ENCODE results near the gene TMEM86A.
A peak's percentile ranks its signal among the peaks of the same experiment; 100 is the strongest.
"Not testable (repeated sequence)": the region's sequence is repeated elsewhere in the genome, so short reads cannot be mapped to it uniquely, and the experiment has no call there.

The TMEM86A gene

GRCh38 chr11:18698341-18699268 is at the start of gene TMEM86A:
Gene TMEM86A (plus strand): TSS chr11:18698779. CDS start chr11:18698887, 108 bp downstream.
- DNase-seq = peak; percentile 78 to 87

GRCh38 chr11:18650353-18650752 is 48.2 kb upstream of the TMEM86A start:
- DNase-seq = no peak

- DNase-seq = peak; percentile 57 to 84
Observed at GRCh38 chr11:18650859-18651557, 47.6 kb upstream of the TMEM86A start.

- DNase-seq = peak in 1 of 2 donors; percentile 23
Observed at GRCh38 chr11:18657673-18658072, 40.9 kb upstream of the TMEM86A start.

- not testable (repeated sequence) for DNase-seq
Observed at GRCh38 chr11:18665353-18665872, 33.2 kb upstream of the TMEM86A start.

- DNase-seq = no peak
Observed at GRCh38 chr11:18668131-18668530, 30.4 kb upstream of the TMEM86A start.

- peak; percentile 11 for DNase-seq
Observed at GRCh38 chr11:18669219-18669596, 29.4 kb upstream of the TMEM86A start.

GRCh38 chr11:18669711-18670110 is 28.9 kb upstream of the TMEM86A start:
- no peak for DNase-seq

- no peak for DNase-seq
Observed at GRCh38 chr11:18671246-18671645, 27.3 kb upstream of the TMEM86A start.

- not testable (repeated sequence) for DNase-seq
Observed at GRCh38 chr11:18672209-18672608, 26.4 kb upstream of the TMEM86A start.

- DNase-seq = no peak
Observed at GRCh38 chr11:18676803-18677202, 21.8 kb upstream of the TMEM86A start.

- DNase-seq = no peak
Observed at GRCh38 chr11:18677560-18677959, 21.0 kb upstream of the TMEM86A start.

GRCh38 chr11:18681949-18682348 is 16.6 kb upstream of the TMEM86A start:
- not testable (repeated sequence) for DNase-seq

GRCh38 chr11:18682466-18682865 is 16.1 kb upstream of the TMEM86A start:
- DNase-seq = no peak

GRCh38 chr11:18684267-18684666 is 14.3 kb upstream of the TMEM86A start:
- DNase-seq = no peak

- DNase-seq = not testable (repeated sequence)
Observed at GRCh38 chr11:18691467-18692140, 7.0 kb upstream of the TMEM86A start.

- DNase-seq = no peak
Observed at GRCh38 chr11:18692941-18693760, 5.4 kb upstream of the TMEM86A start.

- no peak for DNase-seq
Observed at GRCh38 chr11:18696638-18697225, 1.8 kb upstream of the TMEM86A start.

GRCh38 chr11:18697576-18697975 is 1.0 kb upstream of the TMEM86A start:
- DNase-seq = peak; percentile 69 to 84

- no peak for DNase-seq
Observed at GRCh38 chr11:18699269-18699596, 654 bp downstream of the TMEM86A start.

- DNase-seq = peak; percentile 55 to 57
Observed at GRCh38 chr11:18699848-18700261, 1.3 kb downstream of the TMEM86A start.

- peak in 1 of 2 donors; percentile 32 for DNase-seq
Observed at GRCh38 chr11:18700375-18700774, 1.8 kb downstream of the TMEM86A start.
